Measurements from ENCODE around the gene MAPK8IP2. TPM values are rescaled to one million over a fixed set of nuclear protein-coding genes. Genes with fewer than 3 reads are reported as not detected.

Gene MAPK8IP2
- total and polyA plus RNA-seq, 2 of the 13 experiments (the other 11 are each of a cell fraction or from before 2014, with no cell fraction given), result 1.3 to 2.6 TPM

- TF ChIP-seq ZNF609 (CRISPR knock-in tag; IDR thresholded peaks at IDR 0.05; ENCODE audit: borderline replicate concordance) (0 out of 2 replicates have a peak, but pooled peaks have one; percentile 37), TRIM22 (IDR thresholded peaks at IDR 0.05) (no peak), ETV5 (CRISPR knock-in tag; IDR thresholded peaks at IDR 0.05; ENCODE audit: borderline replicate concordance) (peak; percentile 52; the same call in 1 of the 2 replicates), GABPB1 (CRISPR knock-in tag; IDR thresholded peaks at IDR 0.05) (peak; percentile 41; the same call in 1 of the 2 replicates), DBP (CRISPR knock-in tag; IDR thresholded peaks at IDR 0.05; ENCODE audit: not compliant biosample characterization) (no peak), PHF21A (CRISPR knock-in tag; IDR thresholded peaks at IDR 0.05) (peak; percentile 32; the same call in 1 of the 2 replicates), NKX3-1 (CRISPR knock-in tag; IDR thresholded peaks at IDR 0.05) (no peak), TAF1 (CRISPR knock-in tag; IDR thresholded peaks at IDR 0.05) (0 out of 2 replicates have a peak, but pooled peaks have one; percentile 27), SALL1 (CRISPR knock-in tag; IDR thresholded peaks at IDR 0.05) (0 out of 2 replicates have a peak, but pooled peaks have one; percentile 46), TARDBP (CRISPR knock-in tag; IDR thresholded peaks at IDR 0.05) (no peak), USF2 (IDR thresholded peaks at IDR 0.05; ENCODE audit: low read depth, low read length) (no peak), USF2 (CRISPR knock-in tag; IDR thresholded peaks at IDR 0.05; ENCODE audit: borderline replicate concordance) (no peak), GATAD2A (CRISPR knock-in tag; IDR thresholded peaks at IDR 0.05) (peak; percentile 69), SSRP1 (CRISPR knock-in tag; IDR thresholded peaks at IDR 0.05) (no peak), ZNF605 (CRISPR knock-in tag; IDR thresholded peaks at IDR 0.05) (no peak), FLYWCH1 (CRISPR knock-in tag; IDR thresholded peaks at IDR 0.05) (no peak), YEATS2 (CRISPR knock-in tag; IDR thresholded peaks at IDR 0.05; ENCODE audit: borderline replicate concordance) (peak; percentile 34; the same call in 1 of the 2 replicates), ATAD3A (CRISPR knock-in tag; IDR thresholded peaks at IDR 0.05) (no peak), ZNF432 (CRISPR knock-in tag; IDR thresholded peaks at IDR 0.05; ENCODE audit: borderline replicate concordance) (no peak)
These were observed 31.5 kb upstream of the MAPK8IP2 start (continued) for GRCh38 chr22:50569041-50569459.
